ENCODE results near the gene VWA1.
"Not testable (repeated sequence)": the region's sequence is repeated elsewhere in the genome, so short reads cannot be mapped to it uniquely, and the experiment has no call there.

VWA1 gene

DNA sequence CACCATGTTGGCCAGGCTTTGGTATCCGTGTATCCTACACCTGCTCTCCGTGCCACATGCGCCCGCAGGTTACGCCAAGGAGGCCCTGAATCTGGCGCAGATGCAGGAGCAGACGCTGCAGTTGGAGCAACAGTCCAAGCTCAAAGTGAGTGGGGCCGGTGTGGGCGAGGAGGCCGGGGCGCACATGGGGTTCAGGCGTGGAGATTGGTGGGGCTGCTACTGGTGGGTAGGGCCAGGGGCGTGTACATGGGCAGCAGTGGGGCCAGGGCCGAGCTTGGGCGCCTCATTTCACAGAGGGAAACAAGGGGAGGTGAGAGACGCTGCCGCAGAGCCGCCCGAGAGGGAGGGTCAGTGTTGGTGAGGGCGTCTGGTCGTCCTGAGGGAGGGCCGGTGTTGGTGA is 41.7 kb downstream of the VWA1 start:
- DNase-seq (ENCODE audit: low spot score) = no peak
- Histone ChIP-seq H3K4me3 (no peak overlapping the region), H3K27ac (no peak overlapping the region)
- TF ChIP-seq, protein P1, sequence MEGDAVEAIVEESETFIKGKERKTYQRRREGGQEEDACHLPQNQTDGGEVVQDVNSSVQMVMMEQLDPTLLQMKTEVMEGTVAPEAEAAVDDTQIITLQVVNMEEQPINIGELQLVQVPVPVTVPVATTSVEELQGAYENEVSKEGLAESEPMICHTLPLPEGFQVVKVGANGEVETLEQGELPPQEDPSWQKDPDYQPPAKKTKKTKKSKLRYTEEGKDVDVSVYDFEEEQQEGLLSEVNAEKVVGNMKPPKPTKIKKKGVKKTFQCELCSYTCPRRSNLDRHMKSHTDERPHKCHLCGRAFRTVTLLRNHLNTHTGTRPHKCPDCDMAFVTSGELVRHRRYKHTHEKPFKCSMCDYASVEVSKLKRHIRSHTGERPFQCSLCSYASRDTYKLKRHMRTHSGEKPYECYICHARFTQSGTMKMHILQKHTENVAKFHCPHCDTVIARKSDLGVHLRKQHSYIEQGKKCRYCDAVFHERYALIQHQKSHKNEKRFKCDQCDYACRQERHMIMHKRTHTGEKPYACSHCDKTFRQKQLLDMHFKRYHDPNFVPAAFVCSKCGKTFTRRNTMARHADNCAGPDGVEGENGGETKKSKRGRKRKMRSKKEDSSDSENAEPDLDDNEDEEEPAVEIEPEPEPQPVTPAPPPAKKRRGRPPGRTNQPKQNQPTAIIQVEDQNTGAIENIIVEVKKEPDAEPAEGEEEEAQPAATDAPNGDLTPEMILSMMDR (IDR thresholded peaks at IDR 0.05) = no peak

DNA sequence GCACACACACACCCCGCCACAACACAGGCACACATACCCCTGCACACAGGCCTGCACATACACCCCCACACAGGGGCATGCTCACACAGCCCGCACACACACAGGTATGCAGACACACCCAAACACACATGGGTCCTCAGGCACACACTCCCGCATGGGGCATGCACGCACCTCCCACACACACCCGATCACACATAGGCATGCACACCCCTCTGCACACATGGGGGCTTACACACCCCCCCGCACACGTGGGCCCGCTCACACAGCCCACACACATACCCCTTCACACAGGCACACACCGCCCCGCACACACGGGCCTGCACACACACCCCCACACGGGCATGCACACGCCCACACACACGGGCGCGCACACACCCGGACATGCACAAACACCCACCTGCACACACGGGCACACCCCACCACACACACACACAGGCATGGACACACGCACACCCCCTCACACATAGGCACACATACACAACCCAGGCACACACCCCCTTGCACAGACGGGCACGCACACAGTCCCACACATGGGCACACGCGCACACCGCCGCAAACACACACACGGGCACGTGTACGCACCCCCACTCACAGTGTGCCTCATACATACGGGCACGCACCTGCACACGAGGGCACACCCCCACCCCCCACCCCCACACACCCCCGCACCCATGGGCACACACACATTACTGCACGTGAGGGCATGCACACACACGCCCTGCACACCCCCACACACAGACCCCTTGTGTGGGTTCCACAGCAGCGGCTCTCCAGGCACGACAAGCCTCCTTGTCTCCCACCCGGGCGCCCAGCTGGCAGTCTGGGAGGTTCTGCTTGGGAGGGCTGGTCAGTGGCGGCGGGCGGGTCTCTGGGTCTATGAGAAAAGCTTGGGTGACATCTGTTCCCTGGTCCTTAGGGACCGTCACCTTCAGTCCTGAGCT is 44.3 kb downstream of the VWA1 start:
- no peak overlapping the region for H3K4me3 ChIP-seq
- no peak overlapping the region for H3K27ac ChIP-seq
- DNase-seq (ENCODE audit: low spot score) = no peak
- TF ChIP-seq, protein P1 (IDR thresholded peaks at IDR 0.05) = no peak

DNA sequence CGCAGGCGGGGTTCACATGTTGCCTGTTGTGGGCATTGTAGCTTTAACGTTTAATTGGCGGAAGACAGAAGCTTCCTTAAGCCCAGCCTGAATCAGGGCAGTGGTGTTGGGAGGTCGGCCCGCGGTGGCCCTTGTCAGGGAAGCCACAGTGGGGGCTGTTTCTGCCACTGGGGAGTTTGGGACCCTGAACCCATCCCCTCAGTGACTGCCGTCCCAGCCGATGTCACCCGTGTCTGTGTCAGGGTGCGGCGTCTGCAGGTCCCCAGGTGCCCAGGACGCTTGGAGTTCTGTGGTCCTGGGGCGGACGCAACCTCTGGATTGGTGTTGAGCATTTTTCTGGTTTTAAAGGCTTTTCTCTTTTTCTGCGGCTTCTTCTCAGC is 45.0 kb downstream of the VWA1 start:
- H3K4me3 ChIP-seq; DNase-seq (ENCODE audit: low spot score); H3K27ac ChIP-seq: not testable (repeated sequence)

GRCh38 chr1:1481811-1482210 is 46.3 kb downstream of the VWA1 start:
- not testable (repeated sequence) for H3K4me3 ChIP-seq; DNase-seq (ENCODE audit: low spot score); H3K27ac ChIP-seq

- DNase-seq (ENCODE audit: low spot score) = no peak
- no peak overlapping the region for H3K27ac ChIP-seq
- H3K4me3 ChIP-seq = no peak overlapping the region
- TF ChIP-seq, protein P1 (IDR thresholded peaks at IDR 0.05) = no peak
Observed at GRCh38 chr1:1482856-1483255, 47.4 kb downstream of the VWA1 start.

GRCh38 chr1:1483714-1484113 is 48.2 kb downstream of the VWA1 start:
- TF ChIP-seq, protein P1 (IDR thresholded peaks at IDR 0.05) = no peak
- Histone ChIP-seq H3K4me3 (no peak overlapping the region), H3K27ac (no peak overlapping the region)
- DNase-seq (ENCODE audit: low spot score) = no peak

DNA sequence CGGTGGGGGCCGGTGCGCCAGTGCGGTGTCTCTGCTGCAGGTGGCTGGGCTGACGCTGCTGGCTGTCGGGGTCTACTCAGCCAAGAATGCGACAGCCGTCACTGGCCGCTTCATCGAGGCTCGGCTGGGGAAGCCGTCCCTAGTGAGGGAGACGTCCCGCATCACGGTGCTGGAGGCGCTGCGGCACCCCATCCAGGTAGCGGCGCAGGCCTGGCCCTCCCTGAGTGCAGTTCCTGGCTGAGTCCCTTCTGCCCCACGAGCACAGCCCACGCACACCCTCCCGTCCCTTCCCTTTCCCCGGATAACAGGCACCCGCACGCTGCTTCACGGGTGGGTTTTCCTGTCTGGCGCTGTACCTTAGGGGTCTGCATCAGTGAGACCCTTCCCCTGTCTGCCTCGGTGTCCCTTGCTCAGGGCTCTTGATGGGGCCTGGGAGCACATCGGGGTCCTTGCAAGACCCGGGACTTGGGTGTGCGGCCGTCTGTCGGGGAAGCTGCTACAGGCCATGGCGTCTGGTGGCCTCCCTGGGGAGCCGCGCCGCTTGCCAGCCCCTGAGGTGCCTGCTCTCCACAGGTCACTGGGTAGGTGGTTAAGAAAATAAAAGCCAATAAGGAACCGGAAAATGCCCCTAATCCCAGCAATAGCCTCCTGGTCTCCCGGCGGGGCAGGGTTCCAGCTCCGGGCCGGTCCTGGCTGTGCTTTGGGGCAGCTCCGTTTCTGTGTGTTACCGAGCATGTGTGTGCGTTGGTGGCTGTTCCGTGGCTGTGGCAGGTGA is 49.7 kb downstream of the VWA1 start:
- H3K27ac ChIP-seq; H3K4me3 ChIP-seq; DNase-seq (ENCODE audit: low spot score): not testable (repeated sequence)

GRCh38 chr1:1485755-1486317 is 50.3 kb downstream of the VWA1 start:
- DNase-seq (ENCODE audit: low spot score); H3K27ac ChIP-seq; H3K4me3 ChIP-seq: not testable (repeated sequence)

DNA sequence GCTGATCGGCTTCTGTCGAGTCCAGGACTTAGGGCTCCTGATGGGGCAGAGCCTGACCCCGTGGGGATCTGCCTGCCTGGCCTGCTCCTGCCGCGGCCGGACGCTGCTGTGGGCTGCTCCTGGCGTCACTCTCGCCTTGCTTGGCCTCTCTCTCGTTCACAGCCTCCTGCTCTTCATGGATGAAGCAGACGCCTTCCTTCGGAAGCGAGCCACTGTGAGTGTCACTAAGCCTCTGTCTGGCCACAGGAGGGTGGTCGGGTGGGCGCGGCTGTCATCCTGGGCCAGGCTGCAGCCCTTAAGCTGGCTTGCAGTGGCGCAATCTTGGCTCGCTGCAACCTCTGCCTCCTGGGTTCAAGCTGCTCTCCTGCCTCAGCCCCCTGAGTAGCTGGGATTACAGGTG is 52.2 kb downstream of the VWA1 start:
- no peak overlapping the region for H3K4me3 ChIP-seq
- DNase-seq (ENCODE audit: low spot score) = no peak
- TF ChIP-seq, protein P1 (IDR thresholded peaks at IDR 0.05) = no peak
- H3K27ac ChIP-seq = no peak overlapping the region

All from coronary artery (tissue), 2 donors.